Gastroesophageal sphincter (tissue), 3 donors: ENCODE data around the gene PARD6B.
"Not testable (repeated sequence)": the region's sequence is repeated elsewhere in the genome, so short reads cannot be mapped to it uniquely, and the experiment has no call there.

ENCODE experiments used
- CTCF ChIP-seq, 4 experiments: fragments of 200-600 bp in 2 of 4; fragments of 450-650 bp in 2 of 4; sonication (generic) in 1 of 4; IDR thresholded peaks; one replicate each; pipeline ENCODE4 v1.5.1; 2017 to 2019; ENCODE audit warnings: antibody characterized with exemption in 4 of 4, mild to moderate bottlenecking in 2 of 4, moderate library complexity in 2 of 4
- POLR2AphosphoS5 ChIP-seq: sonication (generic); formaldehyde crosslinking; IDR thresholded peaks from one replicate; pipeline ENCODE4 v1.6.1; 2017; ENCODE audit warnings: antibody characterized with exemption

- TF ChIP-seq CTCF (IDR thresholded peaks at IDR 0.05); POLR2AphosphoS5: not testable (repeated sequence)
These were observed 47.6 kb downstream of the PARD6B start for GRCh38 chr20:50778994-50779393.
